HepG2 (cell line): ENCODE measurements around the gene RAD23A. TPM values are rescaled to one million over a fixed set of nuclear protein-coding genes. Genes with fewer than 3 reads are reported as not detected.
A peak's percentile ranks its signal among the peaks of the same experiment; 100 is the strongest.

Experiments
- SMAD3 ChIP-seq: sonication (generic); formaldehyde crosslinking; IDR thresholded peaks from 2 replicates; pipeline ENCODE4 v1.4.0; 2020; ENCODE audit warnings: missing genetic modification reagents
- SUZ12 ChIP-seq: fragments of 150-350 bp; IDR thresholded peaks from 2 replicates; pipeline ENCODE4 v1.6.1; 2014; ENCODE audit warnings: low read depth, low read length
- ZFY ChIP-seq: sonication (generic); formaldehyde crosslinking; IDR thresholded peaks from 2 replicates; pipeline ENCODE4 v1.4.0; 2020; ENCODE audit warnings: missing genetic modification reagents
- ZNF564 ChIP-seq: sonication (generic); formaldehyde crosslinking; IDR thresholded peaks from 2 replicates; pipeline ENCODE4 v1.8.1; 2023; ENCODE audit warnings: mild to moderate bottlenecking, missing genetic modification reagents
- ZNF678 ChIP-seq: sonication (generic); formaldehyde crosslinking; IDR thresholded peaks from 2 replicates; pipeline ENCODE4 v1.4.0; 2020; ENCODE audit warnings: mild to moderate bottlenecking, missing genetic modification reagents
- polyA plus RNA-seq, 8 experiments: library from polyadenylated mRNA; depleted of rRNA in 3 of 8; stranded (reverse) in 7 of 8; unstranded in 1 of 8; fragments of >200 nt; fragmentation: Illumina TruSeq in 4 of 8; extraction: Trizol in 4 of 8; gene quantifications; 2 replicates each; pipeline versions ENCODE4 v1.2.1 to v1.2.3, GENCODE V29; 2011 to 2016; ENCODE audit warnings: low read depth in 4 of 8, missing spikeins in 1 of 8, mixed read lengths in 1 of 8; ENCODE audit not compliant: insufficient read depth in 1 of 8
- total RNA-seq, 5 experiments: library from RNA; depleted of rRNA; stranded (reverse); fragments of >200 nt; fragmentation: Illumina TruSeq; extraction: Trizol; gene quantifications; 2 replicates each; pipeline ENCODE4 v1.2.3, GENCODE V29; 2016; ENCODE audit warnings: low read depth in 1 of 5
- TF ChIP-seq, protein P1 (sequence below): sonication (generic); formaldehyde crosslinking; IDR thresholded peaks from 2 replicates; pipeline ENCODE4 v1.4.0; 2020; ENCODE audit warnings: mild to moderate bottlenecking, low read depth, missing genetic modification reagents
- TF ChIP-seq, protein P2 (sequence below): sonication (generic); formaldehyde crosslinking; IDR thresholded peaks from 2 replicates; pipeline ENCODE4 v1.5.1; 2020; ENCODE audit warnings: mild to moderate bottlenecking, missing genetic modification reagents, moderate library complexity
- TF ChIP-seq, protein P3 (sequence below), 2 experiments: sonication (generic) in 1 of 2; formaldehyde crosslinking in 1 of 2; IDR thresholded peaks; 2 replicates each; pipeline versions ENCODE4 v1.5.1 to v1.6.1; 2011 to 2020; ENCODE audit warnings: borderline replicate concordance in 1 of 2, low read depth in 1 of 2, low read length in 1 of 2, mild to moderate bottlenecking in 1 of 2, missing genetic modification reagents in 1 of 2, moderate library complexity in 1 of 2

Gene RAD23A
- total and polyA plus RNA-seq, 2 of the 13 experiments (the other 11 are each of a cell fraction or from before 2014, with no cell fraction given), result 42.5 to 54.2 TPM

DNA sequence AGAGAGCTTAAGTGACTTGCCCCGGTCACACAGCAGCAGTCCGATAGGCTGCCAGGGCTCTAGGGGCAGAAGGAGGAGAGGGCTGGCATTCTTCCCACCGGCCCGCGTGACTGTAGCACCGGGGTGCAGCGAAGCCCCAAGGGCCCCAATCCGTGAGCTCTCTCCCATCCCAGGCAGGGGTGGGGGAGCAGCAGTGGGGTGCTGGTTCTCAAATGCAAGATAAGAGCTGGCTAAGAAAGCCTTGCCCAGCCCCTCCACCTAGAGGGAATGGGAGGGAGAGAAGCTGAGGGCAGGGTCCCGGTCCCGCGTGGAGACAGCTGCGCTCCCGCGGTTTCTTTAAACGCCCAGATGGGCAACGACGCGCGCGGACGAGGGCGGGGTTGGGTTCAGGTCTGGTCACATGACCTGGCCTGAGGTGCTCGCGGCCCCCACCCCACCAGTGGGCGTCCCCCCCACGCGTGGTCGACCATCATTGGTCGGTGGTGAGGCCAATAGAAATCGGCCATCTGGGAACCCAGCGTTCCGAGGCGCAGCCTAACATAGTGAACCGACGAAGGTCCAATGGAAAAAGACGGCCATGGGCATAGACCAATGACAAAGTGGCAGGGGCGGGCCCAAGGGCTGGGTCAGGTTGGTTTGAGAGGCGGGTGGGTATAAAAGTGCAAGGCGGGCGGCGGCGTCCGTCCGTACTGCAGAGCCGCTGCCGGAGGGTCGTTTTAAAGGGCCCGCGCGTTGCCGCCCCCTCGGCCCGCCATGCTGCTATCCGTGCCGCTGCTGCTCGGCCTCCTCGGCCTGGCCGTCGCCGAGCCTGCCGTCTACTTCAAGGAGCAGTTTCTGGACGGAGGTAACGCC lies 7.5 kb upstream of the RAD23A start, which contains the start of gene CALR (continued):
- TF ChIP-seq, protein P1, sequence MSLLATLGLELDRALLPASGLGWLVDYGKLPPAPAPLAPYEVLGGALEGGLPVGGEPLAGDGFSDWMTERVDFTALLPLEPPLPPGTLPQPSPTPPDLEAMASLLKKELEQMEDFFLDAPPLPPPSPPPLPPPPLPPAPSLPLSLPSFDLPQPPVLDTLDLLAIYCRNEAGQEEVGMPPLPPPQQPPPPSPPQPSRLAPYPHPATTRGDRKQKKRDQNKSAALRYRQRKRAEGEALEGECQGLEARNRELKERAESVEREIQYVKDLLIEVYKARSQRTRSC (CRISPR knock-in tag), result no peak
- TF ChIP-seq, protein P2, sequence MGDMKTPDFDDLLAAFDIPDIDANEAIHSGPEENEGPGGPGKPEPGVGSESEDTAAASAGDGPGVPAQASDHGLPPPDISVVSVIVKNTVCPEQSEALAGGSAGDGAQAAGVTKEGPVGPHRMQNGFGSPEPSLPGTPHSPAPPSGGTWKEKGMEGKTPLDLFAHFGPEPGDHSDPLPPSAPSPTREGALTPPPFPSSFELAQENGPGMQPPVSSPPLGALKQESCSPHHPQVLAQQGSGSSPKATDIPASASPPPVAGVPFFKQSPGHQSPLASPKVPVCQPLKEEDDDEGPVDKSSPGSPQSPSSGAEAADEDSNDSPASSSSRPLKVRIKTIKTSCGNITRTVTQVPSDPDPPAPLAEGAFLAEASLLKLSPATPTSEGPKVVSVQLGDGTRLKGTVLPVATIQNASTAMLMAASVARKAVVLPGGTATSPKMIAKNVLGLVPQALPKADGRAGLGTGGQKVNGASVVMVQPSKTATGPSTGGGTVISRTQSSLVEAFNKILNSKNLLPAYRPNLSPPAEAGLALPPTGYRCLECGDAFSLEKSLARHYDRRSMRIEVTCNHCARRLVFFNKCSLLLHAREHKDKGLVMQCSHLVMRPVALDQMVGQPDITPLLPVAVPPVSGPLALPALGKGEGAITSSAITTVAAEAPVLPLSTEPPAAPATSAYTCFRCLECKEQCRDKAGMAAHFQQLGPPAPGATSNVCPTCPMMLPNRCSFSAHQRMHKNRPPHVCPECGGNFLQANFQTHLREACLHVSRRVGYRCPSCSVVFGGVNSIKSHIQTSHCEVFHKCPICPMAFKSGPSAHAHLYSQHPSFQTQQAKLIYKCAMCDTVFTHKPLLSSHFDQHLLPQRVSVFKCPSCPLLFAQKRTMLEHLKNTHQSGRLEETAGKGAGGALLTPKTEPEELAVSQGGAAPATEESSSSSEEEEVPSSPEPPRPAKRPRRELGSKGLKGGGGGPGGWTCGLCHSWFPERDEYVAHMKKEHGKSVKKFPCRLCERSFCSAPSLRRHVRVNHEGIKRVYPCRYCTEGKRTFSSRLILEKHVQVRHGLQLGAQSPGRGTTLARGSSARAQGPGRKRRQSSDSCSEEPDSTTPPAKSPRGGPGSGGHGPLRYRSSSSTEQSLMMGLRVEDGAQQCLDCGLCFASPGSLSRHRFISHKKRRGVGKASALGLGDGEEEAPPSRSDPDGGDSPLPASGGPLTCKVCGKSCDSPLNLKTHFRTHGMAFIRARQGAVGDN (CRISPR knock-in tag), result peak; percentile 70
- TF ChIP-seq SUZ12, result no peak
- TF ChIP-seq, protein P3, sequence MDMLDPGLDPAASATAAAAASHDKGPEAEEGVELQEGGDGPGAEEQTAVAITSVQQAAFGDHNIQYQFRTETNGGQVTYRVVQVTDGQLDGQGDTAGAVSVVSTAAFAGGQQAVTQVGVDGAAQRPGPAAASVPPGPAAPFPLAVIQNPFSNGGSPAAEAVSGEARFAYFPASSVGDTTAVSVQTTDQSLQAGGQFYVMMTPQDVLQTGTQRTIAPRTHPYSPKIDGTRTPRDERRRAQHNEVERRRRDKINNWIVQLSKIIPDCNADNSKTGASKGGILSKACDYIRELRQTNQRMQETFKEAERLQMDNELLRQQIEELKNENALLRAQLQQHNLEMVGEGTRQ (IDR thresholded peaks at IDR 0.05; ENCODE audit: low read depth, low read length), result peak; percentile 84
- TF ChIP-seq, protein P3 (CRISPR knock-in tag; IDR thresholded peaks at IDR 0.05; ENCODE audit: borderline replicate concordance), result peak; percentile 94; the same call in 1 of the 2 replicates
- TF ChIP-seq SMAD3, result no peak
- peak; percentile 63; the same call in 1 of the 2 replicates for TF ChIP-seq ZNF678
- TF ChIP-seq ZNF564 (CRISPR knock-in tag), result peak; percentile 29; the same call in 1 of the 2 replicates
- TF ChIP-seq ZFY (CRISPR knock-in tag), result peak; percentile 86
- TF ChIP-seq, all 625 proteins: peak for 266
